Measurements from ENCODE around the gene CD3G.

- TF ChIP-seq CTCF (IDR thresholded peaks at IDR 0.05 in 4 of 5, conservative IDR thresholded peaks at IDR 0.05 in 1 of 5) (no peak), POLR2A (IDR thresholded peaks at IDR 0.05) (no peak)
Observed at GRCh38 chr11:118318581-118319336, 25.4 kb upstream of the CD3G start.
